GM23248 (cell line): Measurements from ENCODE around the gene RRBP1. TPM values are rescaled to one million over a fixed set of nuclear protein-coding genes. Genes with fewer than 3 reads are reported as not detected.

Source experiments
- DNase-seq: peaks from one replicate; pipeline ENCODE4 v3.0.0-alpha.2; 2015
- H2AFZ ChIP-seq: fragments of 200-600 bp; sonication (generic); 2 replicates; pipeline ENCODE4 v1.6.1; 2016; ENCODE audit warnings: antibody characterized with exemption
- H3F3A ChIP-seq: fragments of 200-600 bp; sonication (generic); 2 replicates; pipeline ENCODE4 v1.6.1; 2016; ENCODE audit warnings: mild to moderate bottlenecking, antibody characterized with exemption, mixed run types; ENCODE audit not compliant: insufficient read depth
- H3K27ac ChIP-seq: fragments of 200-600 bp; sonication (generic); 2 replicates; pipeline ENCODE4 v1.5.1; 2016; ENCODE audit warnings: mild to moderate bottlenecking
- H3K27me3 ChIP-seq: fragments of 200-600 bp; sonication (generic); replicated peaks from 2 replicates; pipeline ENCODE4 v1.6.1; 2016; ENCODE audit warnings: mild to moderate bottlenecking; ENCODE audit not compliant: insufficient read depth
- H3K36me3 ChIP-seq: fragments of 200-600 bp; sonication (generic); 2 replicates; pipeline ENCODE4 v1.6.1; 2016; ENCODE audit warnings: low read depth, mild to moderate bottlenecking
- H3K4me1 ChIP-seq: fragments of 200-600 bp; sonication (generic); 2 replicates; pipeline ENCODE4 v1.6.1; 2016; ENCODE audit warnings: mild to moderate bottlenecking; ENCODE audit not compliant: insufficient read depth
- H3K4me2 ChIP-seq: fragments of 200-600 bp; sonication (generic); one replicate; pipeline ENCODE4 v1.6.1; 2016; ENCODE audit warnings: mild to moderate bottlenecking; ENCODE audit not compliant: unreplicated experiment
- H3K4me3 ChIP-seq: fragments of 200-600 bp; sonication (generic); 2 replicates; pipeline ENCODE4 v1.5.1; 2016; ENCODE audit warnings: mild to moderate bottlenecking
- H3K79me2 ChIP-seq: fragments of 200-600 bp; sonication (generic); 2 replicates; pipeline ENCODE4 v1.6.1; 2016; ENCODE audit warnings: mild to moderate bottlenecking; ENCODE audit not compliant: insufficient read depth
- H3K9ac ChIP-seq: fragments of 200-600 bp; sonication (generic); 2 replicates; pipeline ENCODE4 v1.6.1; 2016; ENCODE audit warnings: mild to moderate bottlenecking
- H3K9me2 ChIP-seq: fragments of 200-600 bp; sonication (generic); 2 replicates; pipeline ENCODE4 v1.6.1; 2016; ENCODE audit warnings: mixed run types, mild to moderate bottlenecking, moderate library complexity; ENCODE audit not compliant: insufficient read depth
- H3K9me3 ChIP-seq: fragments of 200-600 bp; sonication (generic); one replicate; pipeline ENCODE4 v1.6.1; 2017; ENCODE audit warnings: low read depth
- H4K20me1 ChIP-seq: fragments of 200-600 bp; sonication (generic); 2 replicates; pipeline ENCODE4 v1.6.0; 2016; ENCODE audit not compliant: insufficient read depth
- EZH2 ChIP-seq: fragments of 200-600 bp; sonication (generic); IDR thresholded peaks from 2 replicates; pipeline ENCODE4 v1.6.1; 2018; ENCODE audit warnings: antibody characterized with exemption, mild to moderate bottlenecking; ENCODE audit not compliant: insufficient read depth, poor library complexity, severe bottlenecking
- EZH2phosphoT487 ChIP-seq: fragments of 200-600 bp; sonication (generic); IDR thresholded peaks from 2 replicates; pipeline ENCODE4 v1.6.1; 2018; ENCODE audit warnings: antibody characterized with exemption, moderate library complexity, mild to moderate bottlenecking, low read depth; ENCODE audit not compliant: insufficient read depth
- WGBS, 2 experiments: methylation state at CpG; one replicate each; pipeline ENCODE4 v1.1.6; 2015 to 2017; ENCODE audit warnings: low lambda C conversion rate in 2 of 2, low coverage in 1 of 2; ENCODE audit errors: missing lambda C conversion rate in 2 of 2; 5-methylcytosine and 5-hydroxymethylcytosine counted together
- in situ Hi-C: fragments of 300-500 bp; cut with MboI; formaldehyde crosslinking; loops from 2 replicates; pipeline ENCODE4 v1.15.0; 2020
- polyA plus RNA-seq: library from polyadenylated mRNA; unstranded; fragments of >200 nt; fragmentation: Nextera tagmentation; extraction: Ambion mirVana; gene quantifications from 2 replicates; pipeline ENCODE4 v1.2.1, GENCODE V29; 2016
- total RNA-seq: library from RNA; depleted of rRNA; stranded (reverse); fragments of >200 nt; shearing (Covaris generic); gene quantifications from 2 replicates; pipeline ENCODE4 v1.2.3, GENCODE V29; 2014

Gene RRBP1
- total and polyA plus RNA-seq, 2 experiments from 2014 or later = 127 to 182 TPM

DNA sequence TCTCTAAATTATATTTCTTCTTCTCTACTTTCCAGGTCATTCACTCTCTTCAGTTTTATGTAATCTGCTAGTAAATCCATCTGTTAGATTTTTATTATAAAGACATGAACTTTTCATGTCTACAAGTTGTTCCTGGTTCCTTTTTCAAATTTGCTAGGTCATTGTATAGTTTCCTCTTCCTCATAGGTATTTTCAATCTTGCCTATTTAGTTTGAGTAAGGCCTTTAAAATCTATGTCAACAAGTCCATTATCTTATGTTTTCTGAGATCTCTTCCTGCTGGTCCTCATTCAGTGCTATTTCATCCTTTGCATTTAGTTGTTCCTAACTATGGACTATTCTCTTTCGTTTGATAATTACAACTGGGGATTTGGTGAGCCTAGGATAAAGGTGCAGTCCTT lies 11.0 kb downstream of the RRBP1 start:
- H3K9me2 ChIP-seq = no peaks in the 10 kb centered on the region
- no peak overlapping the region for H2AFZ ChIP-seq
- peaks cover 100% of the 10 kb centered on the region for H3K79me2 ChIP-seq
- in situ Hi-C loops = loop anchor here (10.0 to 25.0 kb wide), 2 partner anchors 224 to 491 kb away; no protein-coding TSS in a partner anchor
- no peaks in the 10 kb centered on the region for H3K27me3 ChIP-seq
- H3K4me2 ChIP-seq = no peak overlapping the region
- WGBS, 2 experiments = 96 to 97% methylated on average over 1 of the region's 1 CpG
- peaks cover 58% of the 10 kb centered on the region; the same call in 1 of the 2 replicates for H4K20me1 ChIP-seq
- TF ChIP-seq EZH2phosphoT487 = no peak
- no peak for TF ChIP-seq EZH2
- no peak overlapping the region for H3K4me3 ChIP-seq
- peaks cover 62% of the 10 kb centered on the region for H3F3A ChIP-seq
- H3K36me3 ChIP-seq = peaks cover 18% of the 10 kb centered on the region
- H3K27ac ChIP-seq = no peak overlapping the region
- H3K9ac ChIP-seq = no peak overlapping the region
- H3K4me1 ChIP-seq = peaks cover 67% of the 10 kb centered on the region
- no peaks in the 10 kb centered on the region for H3K9me3 ChIP-seq
- no peak for DNase-seq

DNA sequence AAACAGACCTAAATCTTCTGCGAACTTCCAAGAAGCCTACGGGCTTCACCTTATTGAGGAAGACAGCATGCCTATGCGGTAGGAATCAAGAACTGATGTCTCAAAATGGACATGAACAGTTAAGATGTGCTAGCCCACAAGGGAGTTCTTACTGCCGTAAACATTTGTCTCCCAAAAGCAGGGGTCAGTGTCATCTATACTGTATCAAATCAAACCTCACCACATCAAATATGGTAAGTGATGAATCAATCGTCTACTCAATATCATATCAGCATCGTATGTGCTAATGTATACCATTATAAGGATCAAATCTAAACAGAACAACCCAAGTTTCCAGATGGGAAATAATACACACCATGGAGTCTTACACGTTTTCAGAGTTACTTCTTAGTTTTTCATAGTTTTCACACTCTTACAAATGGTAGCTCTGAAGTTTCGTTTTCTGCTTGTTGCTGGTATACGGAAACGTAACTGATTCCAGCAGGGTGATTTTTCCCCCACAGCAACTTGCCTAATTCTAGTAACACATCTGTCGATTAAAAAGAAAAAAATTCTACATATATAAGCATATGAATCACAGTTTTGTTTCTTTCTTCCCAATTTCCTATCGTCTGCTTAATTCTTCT lies 12.6 kb downstream of the RRBP1 start:
- no peaks in the 10 kb centered on the region for H3K9me3 ChIP-seq
- peak overlapping the region; percentile 12; the same call in 1 of the 2 replicates for H3K4me3 ChIP-seq
- peak overlapping the region; percentile 62 for H3K4me2 ChIP-seq
- peaks cover 69% of the 10 kb centered on the region for H3F3A ChIP-seq
- H2AFZ ChIP-seq = no peak overlapping the region
- H3K36me3 ChIP-seq = peaks cover 18% of the 10 kb centered on the region
- H3K79me2 ChIP-seq = peaks cover 100% of the 10 kb centered on the region
- DNase-seq = peak; percentile 43
- in situ Hi-C loops = loop anchor here (25.0 kb wide), 1 partner anchor 493 kb away; no protein-coding TSS in a partner anchor
- H3K9me2 ChIP-seq = no peaks in the 10 kb centered on the region
- 56 to 57% methylated on average over 12 of the region's 12 CpGs for WGBS, 2 experiments
- peak overlapping the region; percentile 12 for H3K9ac ChIP-seq
- H4K20me1 ChIP-seq = peaks cover 46% of the 10 kb centered on the region; the same call in 1 of the 2 replicates
- TF ChIP-seq EZH2 (no peak), EZH2phosphoT487 (no peak)
- peak overlapping the region; percentile 14 for H3K27ac ChIP-seq
- H3K4me1 ChIP-seq = peaks cover 69% of the 10 kb centered on the region
- no peaks in the 10 kb centered on the region for H3K27me3 ChIP-seq

- Histone ChIP-seq H4K20me1 (peaks cover 38% of the 10 kb centered on the region; the same call in 1 of the 2 replicates), H3K27me3 (no peaks in the 10 kb centered on the region), H3K9ac (no peak overlapping the region), H3F3A (peaks cover 72% of the 10 kb centered on the region), H2AFZ (no peak overlapping the region), H3K79me2 (peaks cover 100% of the 10 kb centered on the region), H3K9me3 (no peaks in the 10 kb centered on the region), H3K4me3 (no peak overlapping the region), H3K27ac (no peak overlapping the region), H3K4me1 (peaks cover 73% of the 10 kb centered on the region), H3K36me3 (peaks cover 18% of the 10 kb centered on the region), H3K4me2 (no peak overlapping the region), H3K9me2 (no peaks in the 10 kb centered on the region)
- TF ChIP-seq EZH2 = no peak
- TF ChIP-seq EZH2phosphoT487 = no peak
- in situ Hi-C loops = loop anchor here (25.0 kb wide), 1 partner anchor 494 kb away; no protein-coding TSS in a partner anchor
- 96 to 98% methylated on average over 3 of the region's 3 CpGs for WGBS, 2 experiments
- no peak for DNase-seq
These were observed 13.6 kb downstream of the RRBP1 start for GRCh38 chr20:17668432-17668831.

DNA sequence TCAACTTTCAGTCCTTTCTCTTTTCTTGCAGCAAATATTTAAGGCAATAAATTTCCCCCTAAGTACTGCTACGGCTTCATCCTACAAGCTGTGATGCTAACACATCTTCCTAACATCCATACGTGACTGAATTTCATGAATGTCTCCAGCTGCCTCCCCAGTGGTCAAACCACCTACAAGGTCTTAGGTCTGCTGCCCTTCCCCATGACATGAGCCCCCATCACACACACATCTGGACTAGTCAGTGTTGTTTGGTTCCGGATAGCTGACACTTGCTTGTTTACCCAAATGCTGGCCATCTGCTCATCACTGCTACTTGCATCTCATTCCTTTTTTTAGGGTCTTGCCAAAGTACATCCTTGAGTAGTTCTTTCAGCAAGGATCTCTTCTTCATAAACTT lies 14.6 kb downstream of the RRBP1 start:
- H3K4me1 ChIP-seq = peaks cover 83% of the 10 kb centered on the region
- H3K9ac ChIP-seq = no peak overlapping the region; the same call in 1 of the 2 replicates
- no peak overlapping the region for H3K4me2 ChIP-seq
- H3K4me3 ChIP-seq = no peak overlapping the region
- peaks cover 18% of the 10 kb centered on the region for H3K36me3 ChIP-seq
- H3K27me3 ChIP-seq = no peaks in the 10 kb centered on the region
- H4K20me1 ChIP-seq = peaks cover 31% of the 10 kb centered on the region; the same call in 1 of the 2 replicates
- in situ Hi-C loops = loop anchor here (25.0 kb wide), 1 partner anchor 495 kb away; no protein-coding TSS in a partner anchor
- WGBS, 2 experiments = 86 to 91% methylated on average over 3 of the region's 3 CpGs
- no peaks in the 10 kb centered on the region for H3K9me2 ChIP-seq
- TF ChIP-seq EZH2 (no peak), EZH2phosphoT487 (no peak)
- DNase-seq = no peak
- peak overlapping the region; percentile 91 for H3K27ac ChIP-seq
- peaks cover 82% of the 10 kb centered on the region for H3F3A ChIP-seq
- H3K9me3 ChIP-seq = no peaks in the 10 kb centered on the region
- no peak overlapping the region for H2AFZ ChIP-seq
- H3K79me2 ChIP-seq = peaks cover 100% of the 10 kb centered on the region
